HUES48 (cell line): ENCODE results near the gene CYP19A1.
"Not testable (repeated sequence)": the region's sequence is repeated elsewhere in the genome, so short reads cannot be mapped to it uniquely, and the experiment has no call there.

ENCODE experiments used
- H3K27ac ChIP-seq: one replicate; pipeline ENCODE4 v1.7.0; 2013; ENCODE audit warnings: low read depth, low read length, inconsistent platforms
- H3K27me3 ChIP-seq: 2 replicates; pipeline ENCODE4 v1.6.1; 2013; ENCODE audit warnings: mild to moderate bottlenecking, low read length; ENCODE audit not compliant: control insufficient read depth, insufficient read depth
- H3K36me3 ChIP-seq: 2 replicates; pipeline ENCODE4 v1.6.1; 2013; ENCODE audit warnings: low read length; ENCODE audit not compliant: control insufficient read depth, insufficient read depth
- H3K4me1 ChIP-seq: 2 replicates; pipeline ENCODE4 v1.6.1; 2013; ENCODE audit warnings: mild to moderate bottlenecking, low read length; ENCODE audit not compliant: control insufficient read depth, insufficient read depth
- H3K4me3 ChIP-seq: 2 replicates; pipeline ENCODE4 v1.5.1; 2013; ENCODE audit warnings: mild to moderate bottlenecking, low read depth, low read length
- H3K9ac ChIP-seq: 2 replicates; pipeline ENCODE4 v1.6.1; 2013; ENCODE audit warnings: mild to moderate bottlenecking, low read depth, low read length, moderate library complexity
- H3K9me3 ChIP-seq: 2 replicates; pipeline ENCODE4 v1.6.1; 2013; ENCODE audit warnings: low read length; ENCODE audit not compliant: control insufficient read depth, insufficient read depth

CYP19A1 gene

DNA sequence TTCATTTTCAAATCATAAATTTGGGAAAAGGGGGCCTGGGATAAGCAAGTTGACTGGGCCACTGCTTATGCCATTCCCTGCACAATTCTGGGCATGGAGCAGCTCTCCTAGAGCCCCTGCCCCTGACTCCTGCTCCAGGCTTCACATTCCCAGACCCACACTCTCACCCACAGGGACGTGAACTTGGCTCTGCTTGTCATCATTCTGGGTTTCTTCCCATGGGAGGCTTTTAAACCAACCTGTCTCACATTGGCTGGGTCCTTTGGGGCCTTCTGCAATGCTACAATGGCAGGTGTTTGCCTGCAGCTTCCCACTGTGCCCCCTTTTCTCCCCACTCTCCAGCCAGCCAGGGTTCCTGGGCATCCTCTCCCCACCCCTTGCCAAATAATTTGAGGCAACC, 49.1 kb downstream of the CYP19A1 start:
- H3K27ac ChIP-seq: no peak overlapping the region
- no peak overlapping the region for H3K9ac ChIP-seq
- no peaks in the 10 kb centered on the region for H3K36me3 ChIP-seq
- no peaks in the 10 kb centered on the region for H3K27me3 ChIP-seq
- no peaks in the 10 kb centered on the region for H3K4me1 ChIP-seq
- H3K4me3 ChIP-seq: no peak overlapping the region
- H3K9me3 ChIP-seq: no peaks in the 10 kb centered on the region; the same call in 1 of the 2 replicates

DNA sequence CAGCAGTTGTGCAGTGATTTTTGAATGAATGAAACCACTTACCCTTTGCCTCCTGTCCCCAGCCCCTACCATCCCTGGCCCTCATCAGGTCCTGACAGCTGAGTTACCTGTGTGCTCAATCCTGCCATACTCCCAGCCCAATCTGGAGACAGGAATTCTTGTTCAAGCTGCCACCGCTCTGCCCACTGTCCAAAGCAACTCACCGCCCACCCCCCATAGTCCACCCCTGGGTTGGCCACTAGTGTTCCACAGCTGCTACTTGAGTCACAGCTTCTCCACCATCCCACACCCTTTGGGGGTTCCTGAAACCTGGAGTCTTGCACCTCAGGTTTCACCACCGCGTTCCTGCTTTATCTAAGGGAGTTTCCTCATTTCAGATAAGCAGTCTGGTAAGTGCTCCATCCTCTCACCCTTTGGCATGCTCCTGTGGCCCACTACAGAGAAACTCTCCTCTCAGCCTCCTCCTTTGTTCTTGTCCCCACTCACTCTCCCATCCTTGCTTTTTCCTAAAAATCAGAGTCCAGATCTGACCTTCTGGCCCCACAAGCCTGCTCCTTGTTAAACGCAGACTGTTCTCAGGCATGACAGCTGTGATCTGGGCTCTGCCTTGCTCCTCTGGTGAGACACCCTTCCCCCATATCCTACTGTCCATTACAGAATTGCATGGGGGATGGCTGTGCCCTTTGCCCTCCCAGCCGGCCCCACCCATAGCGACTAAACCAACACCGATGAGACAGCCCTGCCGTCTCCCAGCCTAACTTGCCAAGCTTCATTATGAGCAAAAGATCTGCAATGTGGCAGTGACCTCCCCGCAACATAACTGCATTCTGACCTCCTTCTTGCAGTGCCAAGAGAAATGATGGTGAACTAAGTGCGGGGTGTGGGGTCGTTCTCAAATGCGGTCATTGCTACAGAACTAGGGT, 50.0 kb downstream of the CYP19A1 start:
- Histone ChIP-seq H3K9me3 (no peaks in the 10 kb centered on the region; the same call in 1 of the 2 replicates), H3K9ac (no peak overlapping the region), H3K4me1 (no peaks in the 10 kb centered on the region)

DNA sequence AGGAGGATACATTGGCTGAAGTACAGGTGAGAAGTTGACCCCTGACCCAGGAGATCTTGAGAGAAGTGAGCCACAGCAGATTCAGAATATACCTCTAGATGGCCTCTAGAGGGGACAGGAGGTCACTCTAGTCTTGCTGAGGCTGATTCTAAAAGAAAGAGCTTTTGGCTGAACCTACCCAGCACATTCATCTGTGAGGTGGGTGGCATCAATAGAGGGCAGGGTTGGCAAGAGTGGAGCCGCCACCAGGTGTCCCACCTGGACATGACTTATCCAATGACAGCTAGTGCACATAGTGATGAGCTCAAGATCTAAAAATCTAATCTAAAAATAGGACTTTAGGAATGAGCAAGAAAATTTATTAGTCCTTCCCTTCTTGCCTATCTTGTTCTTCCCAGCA, 51.6 kb downstream of the CYP19A1 start:
- Histone ChIP-seq H3K4me1 (no peaks in the 10 kb centered on the region), H3K27ac (no peak overlapping the region), H3K36me3 (no peaks in the 10 kb centered on the region)

More for the DNA sequence above, 50.0 kb downstream of the CYP19A1 start:
- H3K36me3 ChIP-seq: no peaks in the 10 kb centered on the region
- H3K27ac ChIP-seq: no peak overlapping the region
- H3K4me3 ChIP-seq: no peak overlapping the region
- no peaks in the 10 kb centered on the region for H3K27me3 ChIP-seq

DNA sequence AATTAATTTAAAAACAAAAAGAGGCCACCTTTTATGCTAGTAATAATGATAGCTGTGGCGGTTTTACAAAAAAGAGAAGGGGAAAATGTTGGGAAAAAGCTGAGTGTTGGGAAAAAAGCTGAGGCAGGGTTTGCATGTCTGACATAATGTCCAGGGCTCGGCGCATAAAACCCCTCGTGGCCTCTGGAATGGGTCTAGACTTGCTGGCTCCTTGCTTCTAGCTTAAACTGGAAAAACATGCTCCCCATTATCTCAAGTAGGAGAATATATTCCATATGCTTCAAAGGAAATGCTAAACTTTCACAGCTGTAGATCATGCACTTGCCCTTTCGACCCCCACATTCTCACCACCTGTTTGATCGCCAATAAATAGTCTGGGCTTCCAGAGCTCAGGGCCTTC, 53.0 kb downstream of the CYP19A1 start:
- H3K9ac ChIP-seq: no peak overlapping the region
- no peaks in the 10 kb centered on the region for H3K9me3 ChIP-seq
- H3K27me3 ChIP-seq: no peaks in the 10 kb centered on the region
- H3K4me1 ChIP-seq: no peaks in the 10 kb centered on the region
- H3K4me3 ChIP-seq: no peak overlapping the region
- H3K27ac ChIP-seq: no peak overlapping the region
- no peaks in the 10 kb centered on the region for H3K36me3 ChIP-seq

More for the DNA sequence above, 51.6 kb downstream of the CYP19A1 start:
- Histone ChIP-seq H3K27me3 (no peaks in the 10 kb centered on the region), H3K9me3 (no peaks in the 10 kb centered on the region), H3K4me3 (no peak overlapping the region), H3K9ac (no peak overlapping the region)

DNA sequence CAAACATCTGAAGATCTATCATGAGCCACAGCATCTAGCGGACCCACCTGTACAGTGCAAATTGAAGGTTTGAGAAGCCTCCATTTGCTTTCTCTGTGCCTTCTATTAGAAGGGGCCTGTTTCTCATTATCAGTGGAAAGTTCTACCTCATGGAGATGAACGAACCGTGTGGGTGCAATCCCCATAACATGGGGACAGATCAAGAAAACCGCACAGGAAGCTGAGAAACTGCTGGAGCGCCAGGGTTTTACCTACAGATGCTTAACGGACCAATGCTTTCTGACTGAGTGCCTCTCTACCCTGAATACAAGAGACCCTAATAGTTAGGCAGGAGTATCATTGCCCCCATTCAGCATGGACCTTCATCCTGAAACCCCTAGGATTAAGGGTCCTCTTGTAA, 53.5 kb downstream of the CYP19A1 start:
- Histone ChIP-seq H3K27ac (no peak overlapping the region), H3K4me1 (no peaks in the 10 kb centered on the region), H3K36me3 (no peaks in the 10 kb centered on the region), H3K27me3 (no peaks in the 10 kb centered on the region), H3K4me3 (no peak overlapping the region), H3K9me3 (no peaks in the 10 kb centered on the region), H3K9ac (no peak overlapping the region)

DNA sequence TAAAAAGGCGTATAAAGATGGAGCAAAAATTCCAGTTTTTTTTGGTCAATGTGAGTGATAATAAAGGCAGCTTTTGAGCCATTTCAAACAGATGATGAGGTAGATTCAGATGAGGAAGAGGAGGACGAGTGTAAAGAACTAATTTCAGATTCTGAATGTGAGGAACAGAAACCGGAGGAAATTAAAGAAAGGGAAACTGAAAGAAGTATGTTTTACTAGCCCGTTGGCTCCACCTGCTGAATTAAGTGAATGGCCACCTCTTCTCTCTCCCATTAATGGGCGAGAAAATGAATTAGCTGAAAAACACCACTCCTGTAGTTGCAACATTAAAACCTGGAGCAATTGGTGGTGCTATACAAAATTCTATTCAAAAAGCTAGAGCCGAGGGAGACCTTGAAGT, 55.4 kb downstream of the CYP19A1 start:
- H3K9me3 ChIP-seq: no peaks in the 10 kb centered on the region
- H3K9ac ChIP-seq: no peak overlapping the region
- no peaks in the 10 kb centered on the region for H3K4me1 ChIP-seq
- no peaks in the 10 kb centered on the region for H3K36me3 ChIP-seq
- H3K27me3 ChIP-seq: no peaks in the 10 kb centered on the region
- no peak overlapping the region for H3K4me3 ChIP-seq
- H3K27ac ChIP-seq: no peak overlapping the region

DNA sequence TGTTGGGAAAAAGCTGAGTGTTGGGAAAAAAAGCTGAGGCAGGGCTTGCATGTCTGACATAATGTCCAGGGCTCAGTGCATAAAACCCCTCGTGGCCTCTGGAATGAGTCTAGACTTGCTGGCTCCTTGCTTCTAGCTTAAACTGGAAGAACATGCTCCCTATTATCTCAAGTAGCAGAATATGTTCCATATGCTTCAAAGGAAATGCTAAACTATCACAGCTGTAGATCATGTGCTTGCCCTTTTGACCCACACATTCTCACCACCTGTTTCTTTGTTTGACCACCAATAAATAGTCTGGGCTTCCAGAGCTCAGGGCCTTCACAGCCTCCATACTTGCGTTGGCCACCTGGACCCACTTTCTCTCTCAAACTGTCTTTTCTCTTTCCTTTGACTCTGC, 56.2 kb downstream of the CYP19A1 start:
- H3K27me3 ChIP-seq, H3K36me3 ChIP-seq, H3K27ac ChIP-seq, H3K4me1 ChIP-seq, H3K9me3 ChIP-seq, H3K4me3 ChIP-seq, H3K9ac ChIP-seq: not testable (repeated sequence)

DNA sequence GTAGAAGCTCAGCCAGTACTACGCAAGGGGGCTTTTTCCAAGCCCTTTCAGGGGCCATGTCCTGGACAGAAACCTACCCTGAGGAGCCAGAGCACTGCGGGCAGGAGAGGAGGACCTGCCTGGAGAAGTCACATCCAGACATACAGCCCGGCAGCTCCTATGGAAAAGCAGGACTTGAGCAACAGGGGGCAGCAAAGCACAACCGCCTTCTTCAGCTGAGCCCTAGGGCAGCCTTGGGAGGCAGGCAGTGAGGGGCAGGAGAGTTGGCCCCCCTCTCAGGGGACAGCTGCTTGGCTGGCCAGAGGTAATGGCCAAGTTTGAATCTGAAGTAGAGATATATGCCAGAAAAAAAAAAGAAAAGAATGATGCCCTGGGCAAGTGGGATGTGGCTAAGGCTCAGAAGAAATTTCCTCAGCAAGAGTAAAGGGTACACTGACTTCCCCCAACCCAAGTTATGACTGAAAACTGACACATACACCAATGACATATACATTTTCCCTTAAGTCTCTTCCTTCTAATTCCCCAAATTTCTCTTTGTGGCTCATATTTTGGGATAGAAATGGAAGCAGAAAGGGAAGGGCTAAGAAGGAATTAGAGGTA, 56.9 kb downstream of the CYP19A1 start:
- Histone ChIP-seq H3K9ac (no peak overlapping the region), H3K4me1 (no peaks in the 10 kb centered on the region; the same call in 1 of the 2 replicates), H3K9me3 (no peaks in the 10 kb centered on the region), H3K4me3 (no peak overlapping the region), H3K36me3 (no peaks in the 10 kb centered on the region), H3K27ac (no peak overlapping the region), H3K27me3 (no peaks in the 10 kb centered on the region)

DNA sequence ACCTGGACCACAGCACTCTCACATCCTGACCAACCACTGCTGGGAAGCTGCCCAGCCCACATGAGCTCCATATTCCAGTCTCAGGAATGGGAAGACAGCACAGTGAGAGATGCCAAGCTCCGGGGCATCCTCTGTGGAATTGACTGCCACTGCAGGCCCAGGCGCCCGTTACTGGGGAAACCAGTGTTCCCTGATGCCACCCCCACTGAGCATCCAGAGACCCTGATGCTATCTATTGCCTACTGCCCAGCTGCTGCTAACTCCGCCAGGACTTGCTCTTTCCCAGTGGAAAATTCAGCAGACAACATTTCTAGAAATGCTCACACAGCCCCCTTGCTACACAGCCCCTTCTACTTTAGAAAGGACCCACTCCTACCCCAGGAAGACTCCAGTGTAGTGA, 57.6 kb downstream of the CYP19A1 start:
- Histone ChIP-seq H3K9ac (no peak overlapping the region), H3K27ac (no peak overlapping the region), H3K4me1 (no peaks in the 10 kb centered on the region; the same call in 1 of the 2 replicates), H3K9me3 (no peaks in the 10 kb centered on the region), H3K4me3 (no peak overlapping the region), H3K36me3 (no peaks in the 10 kb centered on the region), H3K27me3 (no peaks in the 10 kb centered on the region)

DNA sequence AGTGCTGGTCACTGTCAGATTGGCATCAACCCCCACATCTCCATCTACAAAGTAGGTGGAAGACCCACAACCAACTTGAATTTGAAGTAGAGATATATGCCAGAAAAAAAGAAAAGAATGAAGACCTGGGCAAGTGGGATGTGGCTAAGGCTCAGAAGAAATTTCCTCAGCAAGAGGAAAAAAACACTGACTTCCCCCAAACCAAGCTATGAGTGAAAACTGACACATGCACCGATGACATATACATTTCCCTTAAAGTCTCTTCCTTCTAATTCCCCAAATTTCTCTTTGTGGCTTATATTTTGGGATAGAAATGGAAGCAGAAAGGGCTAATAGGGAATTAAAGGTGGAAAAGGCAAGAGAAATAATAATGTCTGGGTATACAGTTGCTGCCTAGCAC, 59.0 kb downstream of the CYP19A1 start:
- no peak overlapping the region for H3K4me3 ChIP-seq
- no peaks in the 10 kb centered on the region for H3K36me3 ChIP-seq
- H3K9me3 ChIP-seq: no peaks in the 10 kb centered on the region
- H3K27me3 ChIP-seq: no peaks in the 10 kb centered on the region
- no peaks in the 10 kb centered on the region; the same call in 1 of the 2 replicates for H3K4me1 ChIP-seq
- H3K9ac ChIP-seq: no peak overlapping the region
- no peak overlapping the region for H3K27ac ChIP-seq

DNA sequence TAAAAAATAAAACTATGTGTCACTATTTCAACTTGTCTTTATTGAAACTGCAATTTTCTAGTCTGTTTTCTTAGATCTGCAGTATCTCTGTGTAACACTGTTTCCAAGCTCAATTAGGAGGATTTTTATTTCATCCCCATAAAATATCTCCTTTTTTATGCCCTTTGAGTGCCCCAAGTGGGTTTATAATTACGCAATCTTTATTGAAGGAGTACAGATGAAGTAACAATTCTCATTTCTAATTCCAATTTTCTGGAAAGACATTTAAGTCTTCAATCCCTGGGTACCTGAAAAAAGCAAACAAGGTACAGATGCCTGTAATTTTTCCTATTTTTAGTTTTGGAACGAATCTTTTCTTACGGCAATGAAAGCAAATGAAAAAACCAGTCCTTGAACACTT, 61.3 kb downstream of the CYP19A1 start:
- no peaks in the 10 kb centered on the region; the same call in 1 of the 2 replicates for H3K27me3 ChIP-seq
- no peaks in the 10 kb centered on the region for H3K9me3 ChIP-seq
- H3K36me3 ChIP-seq: no peaks in the 10 kb centered on the region
- no peak overlapping the region for H3K4me3 ChIP-seq
- H3K27ac ChIP-seq: no peak overlapping the region
- no peak overlapping the region for H3K9ac ChIP-seq
- H3K4me1 ChIP-seq: no peaks in the 10 kb centered on the region; the same call in 1 of the 2 replicates
